HG03066 (cell line): ENCODE measurements around the gene TXNRD2.
"Not testable (repeated sequence)": the region's sequence is repeated elsewhere in the genome, so short reads cannot be mapped to it uniquely, and the experiment has no call there.

Experiments used
- ATAC-seq: cut with Tn5 transposase; IDR thresholded peaks from one replicate; pipeline ENCODE4 v1.9.1; 2021; ENCODE audit warnings: low read depth; ENCODE audit not compliant: unreplicated experiment

The TXNRD2 gene

GRCh38 chr22:19907902-19908301 lies 33.7 kb downstream of the TXNRD2 start:
- not testable (repeated sequence) for ATAC-seq

- not testable (repeated sequence) for ATAC-seq
Measured at GRCh38 chr22:19906864-19907263, 34.8 kb downstream of the TXNRD2 start.

- ATAC-seq, result no peak
Measured at GRCh38 chr22:19905347-19906276, 36.0 kb downstream of the TXNRD2 start.

GRCh38 chr22:19904935-19905334 lies 36.7 kb downstream of the TXNRD2 start:
- ATAC-seq, result no peak

- no peak for ATAC-seq
Measured at GRCh38 chr22:19904174-19904856, 37.3 kb downstream of the TXNRD2 start.

GRCh38 chr22:19903513-19903912 lies 38.1 kb downstream of the TXNRD2 start:
- ATAC-seq, result no peak

- no peak for ATAC-seq
Measured at GRCh38 chr22:19903031-19903430, 38.6 kb downstream of the TXNRD2 start.

GRCh38 chr22:19902245-19902715 lies 39.3 kb downstream of the TXNRD2 start:
- no peak for ATAC-seq

GRCh38 chr22:19901577-19902244 lies 39.9 kb downstream of the TXNRD2 start:
- ATAC-seq, result no peak

- ATAC-seq, result no peak
Measured at GRCh38 chr22:19900707-19901436, 40.7 kb downstream of the TXNRD2 start.

- ATAC-seq, result no peak
Measured at GRCh38 chr22:19898831-19899567, 42.6 kb downstream of the TXNRD2 start.

- no peak for ATAC-seq
Measured at GRCh38 chr22:19898145-19898544, 43.5 kb downstream of the TXNRD2 start.

- ATAC-seq, result no peak
Measured at GRCh38 chr22:19897726-19898125, 43.9 kb downstream of the TXNRD2 start.

GRCh38 chr22:19896665-19897355 lies 44.8 kb downstream of the TXNRD2 start:
- no peak for ATAC-seq

- ATAC-seq, result no peak
Measured at GRCh38 chr22:19895160-19895849, 46.3 kb downstream of the TXNRD2 start.

GRCh38 chr22:19893363-19893762 lies 48.3 kb downstream of the TXNRD2 start:
- ATAC-seq, result no peak

- ATAC-seq, result no peak
Measured at GRCh38 chr22:19892925-19893324, 48.7 kb downstream of the TXNRD2 start.

- no peak for ATAC-seq
Measured at GRCh38 chr22:19892257-19892879, 49.2 kb downstream of the TXNRD2 start.
